ENCODE measurements around the gene SLC26A2.
A peak's percentile ranks its signal among the peaks of the same experiment; 100 is the strongest.

GRCh38 chr5:149951138-149951749 is 9.3 kb upstream of the SLC26A2 start:
- TF ChIP-seq CTCF (conservative IDR thresholded peaks at IDR 0.05; ENCODE audit: low read depth, low read length), result peak; percentile 20; the same call in 1 of the 2 replicates
- TF ChIP-seq EZH2 (IDR thresholded peaks at IDR 0.05; ENCODE audit: low read length, unreplicated experiment), result no peak
- TF ChIP-seq EZH2phosphoT487 (IDR thresholded peaks at IDR 0.05; ENCODE audit: borderline replicate concordance, low read length), result no peak

Measured in PC-3 (cell line).